ENCODE results near the gene SLC35B2. TPM values are rescaled to one million over a fixed set of nuclear protein-coding genes. Genes with fewer than 3 reads are reported as not detected.

SLC35B2 gene
- total and polyA plus RNA-seq, 9 of the 15 experiments (the other 6 are each of a cell fraction or from before 2014, with no cell fraction given), result 14.5 to 59.1 (median 47.1) TPM

- TF ChIP-seq PKNOX1 (IDR thresholded peaks at IDR 0.05), result peak; percentile 28; the same call in 1 of the 2 replicates
- no peak for TF ChIP-seq CBFA2T3 (IDR thresholded peaks at IDR 0.05)
- peak; percentile 82 for TF ChIP-seq RB1 (IDR thresholded peaks at IDR 0.05; ENCODE audit: low read depth)
- TF ChIP-seq ZNF165 (CRISPR knock-in tag; IDR thresholded peaks at IDR 0.05; ENCODE audit: borderline replicate concordance), result no peak
- no peak for TF ChIP-seq ZNF518B (CRISPR knock-in tag; IDR thresholded peaks at IDR 0.05)
- TF ChIP-seq ASH1L (IDR thresholded peaks at IDR 0.05; ENCODE audit: borderline replicate concordance, low read depth, partially characterized antibody), result peak; percentile 68
- TF ChIP-seq ZNF140 (CRISPR knock-in tag; IDR thresholded peaks at IDR 0.05), result no peak
- TF ChIP-seq SOX6 (IDR thresholded peaks at IDR 0.05), result peak; percentile 49
- no peak; the same call in 1 of the 2 replicates for TF ChIP-seq BACH1 (tag; IDR thresholded peaks at IDR 0.05)
- TF ChIP-seq DMBX1 (CRISPR knock-in tag; IDR thresholded peaks at IDR 0.05; ENCODE audit: borderline replicate concordance), result no peak
- peak; percentile 87 for TF ChIP-seq RNF2 (IDR thresholded peaks at IDR 0.05)
- TF ChIP-seq JUN (IDR thresholded peaks at IDR 0.05; ENCODE audit: borderline replicate concordance, low read depth, low read length), result peak; percentile 82; the same call in 1 of the 2 replicates
- peak; percentile 91; the same call in 1 of the 2 replicates for TF ChIP-seq JUN (CRISPR knock-in tag; IDR thresholded peaks at IDR 0.05; ENCODE audit: borderline replicate concordance)
- TF ChIP-seq ZNF324 (CRISPR knock-in tag; IDR thresholded peaks at IDR 0.05), result no peak
- TF ChIP-seq ZNF146 (CRISPR knock-in tag; IDR thresholded peaks at IDR 0.05; ENCODE audit: unreplicated experiment), result no peak
- TF ChIP-seq, protein P1, sequence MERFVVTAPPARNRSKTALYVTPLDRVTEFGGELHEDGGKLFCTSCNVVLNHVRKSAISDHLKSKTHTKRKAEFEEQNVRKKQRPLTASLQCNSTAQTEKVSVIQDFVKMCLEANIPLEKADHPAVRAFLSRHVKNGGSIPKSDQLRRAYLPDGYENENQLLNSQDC (CRISPR knock-in tag; IDR thresholded peaks at IDR 0.05), result peak; percentile 84; the same call in 1 of the 2 replicates
- peak; percentile 77; the same call in 1 of the 2 replicates for TF ChIP-seq ZZZ3 (IDR thresholded peaks at IDR 0.05)
- TF ChIP-seq SAP30 (IDR thresholded peaks at IDR 0.05; ENCODE audit: borderline replicate concordance, insufficient read depth, low read depth, low read length, poor library complexity, severe bottlenecking), result no peak
- no peak for TF ChIP-seq MXD1 (CRISPR knock-in tag; IDR thresholded peaks at IDR 0.05; ENCODE audit: borderline replicate concordance, poor library complexity, severe bottlenecking)
- TF ChIP-seq SMC3 (conservative IDR thresholded peaks at IDR 0.05; ENCODE audit: insufficient read depth, low read depth, low read length), result 0 out of 2 replicates have a peak, but pooled peaks have one; percentile 3
- peak; percentile 37; the same call in 1 of the 2 replicates for TF ChIP-seq ZNF143 (CRISPR knock-in tag; IDR thresholded peaks at IDR 0.05)
- TF ChIP-seq ZFP36 (IDR thresholded peaks at IDR 0.05; ENCODE audit: low read depth, low read length, partially characterized antibody), result peak; percentile 14
- no peak for TF ChIP-seq GATA2 (CRISPR knock-in tag; IDR thresholded peaks at IDR 0.05)
- TF ChIP-seq SIX5 (IDR thresholded peaks at IDR 0.05; ENCODE audit: borderline replicate concordance in 1 of 2, insufficient read depth in 1 of 2, low read depth in 1 of 2, low read length in 2 of 2), result no peak
Observed at GRCh38 chr6:44246663-44247337, 10.5 kb downstream of the SLC35B2 start, which contains the start of gene HSP90AB1 (continued).

Data from K562 (cell line).